Measurements from ENCODE around the gene SPPL2C.

The SPPL2C gene

DNA sequence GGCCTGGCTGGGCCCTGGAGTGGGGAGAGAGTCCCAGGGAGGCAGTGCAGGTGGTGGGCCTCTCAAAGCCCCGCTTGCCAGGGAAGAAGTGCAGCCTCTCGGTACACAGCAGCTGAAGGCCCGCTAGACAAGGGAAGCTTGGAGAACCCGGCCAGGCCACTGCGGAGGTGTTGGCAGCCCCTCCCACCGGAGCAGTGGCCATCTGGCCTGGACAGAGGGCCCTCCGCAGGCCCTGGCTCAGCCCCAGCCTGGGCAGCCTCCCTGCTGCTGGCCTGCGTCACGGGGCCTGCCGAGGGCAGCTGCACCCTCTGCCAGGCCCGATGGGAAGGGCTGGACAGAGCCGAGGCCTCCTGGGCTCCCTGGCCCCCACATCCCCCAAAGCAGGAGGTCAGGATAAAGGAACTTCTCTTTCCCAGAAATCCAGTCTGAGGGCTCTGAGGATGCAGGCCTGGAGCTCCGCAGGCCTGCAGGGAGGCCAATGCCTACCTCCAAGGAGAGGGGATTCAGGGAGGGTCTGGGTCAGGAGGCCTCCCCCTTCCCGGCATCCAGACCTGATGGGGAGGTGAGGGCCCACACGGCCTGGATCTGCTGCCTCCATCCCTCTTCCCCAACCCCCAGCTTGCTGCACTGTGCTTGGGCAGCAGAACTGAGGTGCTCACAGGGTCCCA, 4.3 kb downstream of the SPPL2C start:
- Mint-ChIP-seq H3K27ac (no peak overlapping the region), H3K27me3 (ENCODE audit: low read depth, poor library complexity) (peaks cover 28% of the 10 kb centered on the region), H3K4me3 (no peak overlapping the region), H3K4me1 (no peaks in the 10 kb centered on the region), H3K9me3 (no peaks in the 10 kb centered on the region), H3K36me3 (ENCODE audit: low read depth) (no peaks in the 10 kb centered on the region)
- no peak for DNase-seq
- TF ChIP-seq, protein P1, sequence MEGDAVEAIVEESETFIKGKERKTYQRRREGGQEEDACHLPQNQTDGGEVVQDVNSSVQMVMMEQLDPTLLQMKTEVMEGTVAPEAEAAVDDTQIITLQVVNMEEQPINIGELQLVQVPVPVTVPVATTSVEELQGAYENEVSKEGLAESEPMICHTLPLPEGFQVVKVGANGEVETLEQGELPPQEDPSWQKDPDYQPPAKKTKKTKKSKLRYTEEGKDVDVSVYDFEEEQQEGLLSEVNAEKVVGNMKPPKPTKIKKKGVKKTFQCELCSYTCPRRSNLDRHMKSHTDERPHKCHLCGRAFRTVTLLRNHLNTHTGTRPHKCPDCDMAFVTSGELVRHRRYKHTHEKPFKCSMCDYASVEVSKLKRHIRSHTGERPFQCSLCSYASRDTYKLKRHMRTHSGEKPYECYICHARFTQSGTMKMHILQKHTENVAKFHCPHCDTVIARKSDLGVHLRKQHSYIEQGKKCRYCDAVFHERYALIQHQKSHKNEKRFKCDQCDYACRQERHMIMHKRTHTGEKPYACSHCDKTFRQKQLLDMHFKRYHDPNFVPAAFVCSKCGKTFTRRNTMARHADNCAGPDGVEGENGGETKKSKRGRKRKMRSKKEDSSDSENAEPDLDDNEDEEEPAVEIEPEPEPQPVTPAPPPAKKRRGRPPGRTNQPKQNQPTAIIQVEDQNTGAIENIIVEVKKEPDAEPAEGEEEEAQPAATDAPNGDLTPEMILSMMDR (IDR thresholded peaks at IDR 0.05), result no peak

DNA sequence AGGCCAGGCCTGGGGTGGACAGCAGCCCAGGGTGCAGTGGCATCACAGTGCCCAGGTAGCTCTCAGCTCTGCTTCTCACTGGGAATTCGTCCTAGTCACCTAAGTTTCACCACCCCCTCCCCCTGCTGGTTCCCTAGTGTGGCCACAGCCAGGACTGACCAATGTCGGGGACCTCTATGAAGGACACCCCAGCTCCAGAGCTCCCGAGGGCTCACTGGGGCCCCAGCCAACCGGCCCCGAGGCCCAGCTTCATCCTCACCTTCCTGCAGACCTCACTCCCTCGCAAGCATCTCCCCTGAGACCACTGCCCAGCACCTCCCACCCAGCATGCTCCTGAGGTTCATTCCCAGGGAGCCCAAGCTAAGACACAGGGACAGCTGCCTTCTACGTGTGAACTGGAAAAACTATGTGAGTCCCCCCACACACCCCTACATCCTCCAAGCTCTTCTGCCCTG, 4.9 kb downstream of the SPPL2C start:
- Mint-ChIP-seq H3K36me3 (ENCODE audit: low read depth) (no peaks in the 10 kb centered on the region), H3K4me1 (no peaks in the 10 kb centered on the region), H3K27ac (no peak overlapping the region), H3K27me3 (ENCODE audit: low read depth, poor library complexity) (peaks cover 34% of the 10 kb centered on the region), H3K9me3 (no peaks in the 10 kb centered on the region), H3K4me3 (no peak overlapping the region)
- TF ChIP-seq, protein P1 (IDR thresholded peaks at IDR 0.05), result no peak
- DNase-seq, result no peak

DNA sequence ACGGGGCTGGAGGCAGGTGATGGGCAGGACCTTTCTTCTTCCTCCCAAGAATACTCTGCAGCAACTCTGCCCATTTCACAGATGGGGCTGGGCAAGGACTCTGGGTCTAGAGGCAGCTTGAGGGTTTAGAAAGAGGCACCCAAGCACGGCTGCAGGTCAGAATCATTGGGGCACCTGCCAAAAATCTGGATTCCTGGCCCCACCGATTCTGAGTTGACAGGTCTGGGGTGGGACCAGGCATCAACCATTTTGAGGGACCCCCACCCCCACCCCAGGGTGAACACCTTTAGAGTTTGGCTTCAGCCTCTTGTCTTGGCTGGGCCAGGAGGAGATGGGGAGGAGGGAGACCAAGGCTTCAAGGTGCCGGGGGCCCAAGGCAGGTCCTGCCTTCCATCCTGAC, 5.3 kb downstream of the SPPL2C start:
- DNase-seq, result no peak
- no peak overlapping the region for H3K4me3 Mint-ChIP-seq
- H3K9me3 Mint-ChIP-seq, result no peaks in the 10 kb centered on the region
- H3K27ac Mint-ChIP-seq, result no peak overlapping the region
- no peaks in the 10 kb centered on the region for H3K36me3 Mint-ChIP-seq (ENCODE audit: low read depth)
- TF ChIP-seq, protein P1 (IDR thresholded peaks at IDR 0.05), result no peak
- no peaks in the 10 kb centered on the region for H3K4me1 Mint-ChIP-seq
- peaks cover 37% of the 10 kb centered on the region for H3K27me3 Mint-ChIP-seq (ENCODE audit: low read depth, poor library complexity)

DNA sequence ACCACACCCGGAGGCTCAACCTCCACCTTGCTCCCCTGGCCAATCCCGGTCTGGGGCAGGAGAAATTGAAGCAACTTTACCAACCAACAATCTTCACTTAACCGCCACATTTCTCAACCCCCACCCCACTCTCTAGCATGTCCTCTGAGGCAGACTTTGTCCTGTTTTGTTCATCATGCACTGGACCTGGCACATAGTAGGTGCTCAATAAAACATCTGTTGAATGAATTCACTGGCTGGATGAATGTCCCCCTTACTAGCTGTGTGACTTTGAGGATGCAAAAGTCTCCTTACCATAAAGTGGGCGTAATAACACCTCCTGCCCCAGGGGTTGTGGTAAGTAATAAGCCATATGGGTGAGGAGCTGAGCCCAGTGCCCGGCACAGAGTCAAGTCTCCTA, 5.8 kb downstream of the SPPL2C start:
- Mint-ChIP-seq H3K36me3 (ENCODE audit: low read depth) (no peaks in the 10 kb centered on the region), H3K4me1 (no peaks in the 10 kb centered on the region), H3K9me3 (no peaks in the 10 kb centered on the region), H3K27ac (no peak overlapping the region), H3K27me3 (ENCODE audit: low read depth, poor library complexity) (peaks cover 37% of the 10 kb centered on the region), H3K4me3 (no peak overlapping the region)
- no peak for DNase-seq
- TF ChIP-seq, protein P1 (IDR thresholded peaks at IDR 0.05), result no peak

DNA sequence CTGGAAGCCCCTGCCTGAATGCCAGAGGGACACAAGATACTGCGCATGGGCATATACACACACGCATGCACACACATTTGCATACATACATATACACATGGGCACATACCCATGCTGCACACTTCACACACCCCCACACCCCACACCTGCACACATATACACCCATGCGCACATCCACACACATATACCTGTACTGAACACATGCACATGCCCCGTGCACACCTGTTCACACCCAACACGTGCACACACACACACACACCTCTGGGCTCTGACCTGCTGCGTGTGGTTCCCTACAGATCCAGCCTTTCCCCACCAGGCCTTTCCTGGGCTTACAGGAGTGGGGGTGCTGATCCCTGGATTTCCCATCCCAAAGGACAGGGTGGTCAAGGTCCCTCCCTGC, 6.3 kb downstream of the SPPL2C start:
- Mint-ChIP-seq H3K4me3 (no peak overlapping the region), H3K36me3 (ENCODE audit: low read depth) (no peaks in the 10 kb centered on the region), H3K9me3 (no peaks in the 10 kb centered on the region), H3K27ac (no peak overlapping the region), H3K4me1 (no peaks in the 10 kb centered on the region), H3K27me3 (ENCODE audit: low read depth, poor library complexity) (peaks cover 37% of the 10 kb centered on the region)
- TF ChIP-seq, protein P1 (IDR thresholded peaks at IDR 0.05), result no peak
- DNase-seq, result no peak

DNA sequence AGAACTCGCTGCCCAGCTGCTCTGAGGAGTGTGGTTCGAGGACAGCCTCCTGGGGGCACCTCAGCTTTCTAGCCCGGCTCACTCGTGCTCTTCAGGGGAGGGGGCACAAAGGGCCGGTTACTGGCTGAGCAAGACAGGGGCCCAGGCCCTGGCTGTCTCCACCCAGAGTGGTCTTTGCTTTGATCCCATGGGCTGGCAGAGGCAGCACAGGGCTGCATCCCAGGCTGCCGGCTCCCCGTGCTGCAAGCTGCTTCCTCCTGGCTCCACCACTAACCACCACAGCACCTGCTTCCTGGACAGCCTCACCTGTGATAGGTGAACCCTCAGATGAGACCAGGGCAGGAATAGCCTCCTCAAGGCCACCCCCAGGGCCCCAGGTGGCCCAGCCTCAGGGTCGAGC, 6.8 kb downstream of the SPPL2C start:
- no peak for DNase-seq
- Mint-ChIP-seq H3K36me3 (ENCODE audit: low read depth) (no peaks in the 10 kb centered on the region), H3K4me3 (no peak overlapping the region), H3K9me3 (no peaks in the 10 kb centered on the region), H3K27me3 (ENCODE audit: low read depth, poor library complexity) (peaks cover 37% of the 10 kb centered on the region), H3K27ac (no peak overlapping the region), H3K4me1 (no peaks in the 10 kb centered on the region)
- TF ChIP-seq, protein P1 (IDR thresholded peaks at IDR 0.05), result no peak
